GM13976 (cell line): Measurements from ENCODE around the gene ZNF165.
"Not testable (repeated sequence)": the region's sequence is repeated elsewhere in the genome, so short reads cannot be mapped to it uniquely, and the experiment has no call there.

Source experiments
- DNase-seq: peaks from one replicate; pipeline ENCODE4 v3.0.0; 2012; ENCODE audit warnings: low spot score
- in situ Hi-C: fragments of 300-500 bp; cut with MboI; formaldehyde crosslinking; loops from one replicate; pipeline ENCODE4 v1.12.0; 2022; ENCODE audit warnings: low sequenced_read_pairs, mixed read lengths, inconsistent platforms; ENCODE audit not compliant: unreplicated experiment
- TF ChIP-seq, protein P1 (sequence below): IDR thresholded peaks from 2 replicates; pipeline ENCODE4 v1.5.1; 2012; ENCODE audit warnings: borderline replicate concordance, mild to moderate bottlenecking; ENCODE audit not compliant: insufficient read depth; ENCODE audit errors: extremely low read depth, missing control alignments, control extremely low read depth

The ZNF165 gene

DNA sequence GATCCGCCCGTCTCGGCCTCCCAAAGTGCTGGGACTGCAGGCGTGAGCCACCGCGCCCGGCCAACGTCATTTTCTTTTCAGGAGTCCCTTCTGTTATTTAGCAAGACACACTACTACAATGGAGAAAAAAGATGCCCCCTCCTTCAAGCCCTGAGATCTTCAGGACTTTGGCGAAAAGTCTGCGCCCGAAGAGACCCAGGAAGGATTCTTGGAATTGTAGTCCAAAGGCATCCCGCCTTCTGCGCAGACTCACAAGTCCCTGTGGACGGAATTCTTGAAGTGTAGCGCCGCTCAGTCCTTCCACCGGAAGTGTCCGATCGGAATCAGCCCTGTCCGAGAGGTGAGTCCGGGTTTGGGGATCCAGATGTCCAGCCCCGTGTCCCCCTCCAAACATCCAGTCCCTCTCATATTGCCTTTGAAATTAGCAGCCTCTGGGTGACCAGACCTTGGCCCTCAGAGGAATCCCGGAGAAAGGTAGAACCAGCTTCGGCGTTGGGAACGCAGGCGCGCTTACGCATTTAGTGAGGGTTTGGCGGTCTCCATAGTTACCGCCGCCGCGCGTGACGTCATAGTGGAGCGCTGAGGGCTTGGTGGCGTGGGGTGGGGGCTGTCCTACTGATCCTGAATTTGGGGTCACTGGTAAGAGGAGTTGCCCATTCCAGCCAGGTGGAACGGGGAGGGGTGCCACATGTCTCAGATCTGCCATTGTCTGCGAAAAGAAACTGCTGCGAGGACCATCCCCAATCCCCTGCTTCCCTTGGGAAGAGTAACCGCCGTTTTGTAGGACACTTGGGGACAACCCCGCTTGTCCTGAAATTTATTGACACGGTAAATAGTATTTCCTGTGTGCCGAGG is 490 bp downstream of the ZNF165 start:
- TF ChIP-seq, protein P1, sequence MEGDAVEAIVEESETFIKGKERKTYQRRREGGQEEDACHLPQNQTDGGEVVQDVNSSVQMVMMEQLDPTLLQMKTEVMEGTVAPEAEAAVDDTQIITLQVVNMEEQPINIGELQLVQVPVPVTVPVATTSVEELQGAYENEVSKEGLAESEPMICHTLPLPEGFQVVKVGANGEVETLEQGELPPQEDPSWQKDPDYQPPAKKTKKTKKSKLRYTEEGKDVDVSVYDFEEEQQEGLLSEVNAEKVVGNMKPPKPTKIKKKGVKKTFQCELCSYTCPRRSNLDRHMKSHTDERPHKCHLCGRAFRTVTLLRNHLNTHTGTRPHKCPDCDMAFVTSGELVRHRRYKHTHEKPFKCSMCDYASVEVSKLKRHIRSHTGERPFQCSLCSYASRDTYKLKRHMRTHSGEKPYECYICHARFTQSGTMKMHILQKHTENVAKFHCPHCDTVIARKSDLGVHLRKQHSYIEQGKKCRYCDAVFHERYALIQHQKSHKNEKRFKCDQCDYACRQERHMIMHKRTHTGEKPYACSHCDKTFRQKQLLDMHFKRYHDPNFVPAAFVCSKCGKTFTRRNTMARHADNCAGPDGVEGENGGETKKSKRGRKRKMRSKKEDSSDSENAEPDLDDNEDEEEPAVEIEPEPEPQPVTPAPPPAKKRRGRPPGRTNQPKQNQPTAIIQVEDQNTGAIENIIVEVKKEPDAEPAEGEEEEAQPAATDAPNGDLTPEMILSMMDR, result no peak
- in situ Hi-C loops, result no loop called here
- DNase-seq, result peak; percentile 88

DNA sequence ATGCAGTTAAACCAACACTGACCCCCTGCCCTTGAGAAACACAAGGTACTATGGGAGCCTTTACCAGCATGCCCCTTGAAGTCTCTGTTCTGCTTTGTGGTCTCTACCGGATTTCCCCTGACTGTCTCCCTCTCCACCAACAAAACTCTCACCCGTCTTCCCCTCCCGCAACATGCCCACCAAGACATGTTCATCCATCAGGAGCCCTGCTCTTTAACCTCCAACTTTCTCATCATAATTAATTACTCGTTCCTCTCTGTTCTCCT is 1.1 kb downstream of the ZNF165 start:
- peak; percentile 67 for DNase-seq
- in situ Hi-C loops, result no loop called here
- TF ChIP-seq, protein P1, result no peak

DNA sequence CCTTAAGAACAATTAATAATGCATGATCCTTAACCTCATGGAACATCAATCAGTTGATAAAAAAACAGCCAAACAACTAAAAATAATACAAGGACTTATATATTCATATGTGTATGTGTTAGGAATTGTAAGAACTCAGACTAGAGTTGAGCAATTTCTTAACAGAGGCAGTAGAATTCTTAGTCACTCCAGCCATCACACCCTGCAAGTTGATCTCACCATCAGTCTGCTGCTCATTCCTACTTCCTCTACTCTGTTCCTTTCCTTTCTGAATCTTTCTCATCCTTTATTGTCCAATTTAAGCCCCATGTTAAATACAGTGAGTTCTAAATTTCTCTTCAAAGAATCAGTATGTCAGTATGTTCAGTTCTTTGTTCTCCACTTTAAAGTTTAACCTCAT is 2.6 kb downstream of the ZNF165 start:
- TF ChIP-seq, protein P1, result no peak
- in situ Hi-C loops, result no loop called here
- no peak for DNase-seq

DNA sequence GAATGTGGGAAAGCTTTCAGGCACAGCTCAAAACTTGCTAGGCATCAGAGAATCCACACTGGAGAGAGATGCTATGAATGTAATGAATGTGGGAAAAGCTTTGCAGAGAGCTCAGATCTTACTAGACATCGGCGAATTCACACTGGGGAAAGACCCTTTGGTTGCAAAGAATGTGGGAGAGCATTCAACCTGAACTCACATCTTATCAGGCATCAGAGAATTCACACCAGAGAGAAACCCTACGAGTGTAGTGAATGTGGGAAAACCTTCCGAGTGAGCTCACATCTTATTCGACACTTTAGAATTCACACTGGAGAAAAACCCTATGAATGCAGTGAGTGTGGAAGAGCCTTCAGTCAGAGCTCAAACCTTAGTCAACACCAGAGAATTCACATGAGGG is 8.7 kb downstream of the ZNF165 start:
- in situ Hi-C loops, result no loop called here
- TF ChIP-seq, protein P1, result no peak
- no peak for DNase-seq

DNA sequence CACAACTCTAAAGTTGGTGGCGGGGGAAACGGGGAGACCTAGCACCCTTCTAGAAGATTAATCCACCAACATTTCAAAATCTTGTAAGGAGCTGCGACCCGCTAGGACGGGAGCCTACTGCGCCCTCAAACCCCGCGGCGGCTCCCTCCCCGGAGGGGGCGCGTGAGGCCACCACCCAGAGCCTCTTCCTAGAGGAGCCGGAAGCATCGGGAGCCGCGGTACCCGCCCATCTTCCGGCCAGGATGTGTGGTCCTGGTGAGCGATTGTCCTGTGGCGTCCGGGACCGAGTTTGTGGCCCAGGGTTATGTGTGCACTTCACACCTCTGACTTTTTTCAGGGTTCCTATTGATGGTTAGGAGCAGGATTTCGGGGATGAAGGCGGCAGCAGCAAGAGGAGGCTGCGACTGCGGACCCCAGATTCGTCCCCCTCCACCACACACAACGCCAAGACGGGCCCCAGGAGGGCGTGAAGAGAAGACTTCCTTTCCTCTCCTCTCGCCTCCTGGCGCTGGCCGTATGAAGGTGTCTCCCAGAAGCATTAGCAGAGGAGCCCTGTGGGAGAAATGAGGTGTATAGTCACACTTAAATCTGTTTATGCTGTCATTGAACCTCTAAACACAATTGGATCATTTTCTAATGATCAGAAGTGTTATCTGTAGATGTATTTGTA is 10.7 kb downstream of the ZNF165 start:
- in situ Hi-C loops, result no loop called here
- TF ChIP-seq, protein P1, result no peak
- no peak for DNase-seq

DNA sequence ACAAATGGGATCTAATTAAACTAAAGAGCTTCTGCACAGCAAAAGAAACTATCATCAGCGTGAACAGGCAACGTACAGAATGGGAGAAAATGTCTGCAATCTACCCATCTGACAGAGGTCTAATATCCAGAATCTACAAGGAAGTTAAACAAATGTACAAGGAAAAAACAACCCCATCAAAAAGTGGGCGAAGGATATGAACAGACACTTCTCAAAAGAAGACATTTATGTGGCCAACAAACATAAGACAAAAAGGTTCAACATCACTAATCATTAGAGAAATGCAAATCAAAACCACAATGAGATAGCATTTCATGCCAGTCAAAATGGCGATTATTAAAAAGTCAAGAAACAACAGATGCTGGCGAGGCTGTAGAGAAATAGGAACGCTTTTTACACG is 21.9 kb downstream of the ZNF165 start:
- in situ Hi-C loops, DNase-seq: not testable (repeated sequence)

DNA sequence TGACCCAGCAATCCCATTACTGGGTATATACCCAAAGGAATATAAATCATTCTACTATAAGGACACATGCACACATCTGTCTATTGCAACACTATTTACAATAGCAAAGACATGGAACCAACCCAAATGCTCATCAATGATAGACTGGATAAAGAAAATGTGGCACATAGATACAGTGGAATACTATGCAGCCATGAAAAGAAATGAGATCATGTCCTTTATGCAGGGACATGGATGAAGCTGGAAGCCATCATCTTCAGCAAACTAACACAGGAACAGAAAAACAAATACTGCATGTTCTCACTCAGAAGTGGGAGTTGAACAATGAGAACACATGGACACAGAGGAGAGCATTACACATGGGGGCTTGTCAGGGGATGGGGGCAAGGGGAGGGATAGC is 22.3 kb downstream of the ZNF165 start:
- in situ Hi-C loops, DNase-seq: not testable (repeated sequence)
